LNCaP clone FGC (cell line): Measurements from ENCODE around the gene LYZL2.

Source experiments
- DNase-seq: peaks from one replicate; pipeline ENCODE4 v3.0.0-alpha.2; 2011; ENCODE audit warnings: low read depth
- H3K4me3 ChIP-seq: 2 replicates; pipeline ENCODE4 v1.5.1; 2011; ENCODE audit warnings: mild to moderate bottlenecking, low read depth, low read length, control low read depth
- TF ChIP-seq, protein P1 (sequence below): IDR thresholded peaks from 2 replicates; pipeline ENCODE4 v1.5.1; 2012; ENCODE audit warnings: mild to moderate bottlenecking; ENCODE audit not compliant: control insufficient read depth, insufficient read depth; ENCODE audit errors: extremely low read depth

LYZL2 gene

DNA sequence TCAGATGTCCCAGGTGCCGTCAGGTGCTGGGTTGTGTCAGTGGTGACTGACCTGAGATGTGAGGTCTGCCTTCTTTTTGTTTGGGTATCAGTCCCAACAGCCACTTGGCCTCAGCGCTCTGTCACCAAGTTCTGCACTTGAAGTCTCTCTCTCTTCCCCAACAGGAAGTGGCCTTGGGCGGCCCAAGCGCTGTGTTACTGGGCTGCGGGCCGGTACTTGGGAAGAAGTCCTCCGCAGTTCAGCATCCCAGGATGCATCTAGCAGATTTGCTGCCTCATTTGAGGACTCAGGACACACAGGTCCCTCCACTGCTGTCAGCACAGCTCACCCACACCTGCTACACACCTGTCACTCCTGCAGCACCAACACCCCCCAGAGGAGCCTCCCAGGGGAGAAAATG is 40.1 kb downstream of the LYZL2 start:
- no peak overlapping the region for H3K4me3 ChIP-seq
- TF ChIP-seq, protein P1, sequence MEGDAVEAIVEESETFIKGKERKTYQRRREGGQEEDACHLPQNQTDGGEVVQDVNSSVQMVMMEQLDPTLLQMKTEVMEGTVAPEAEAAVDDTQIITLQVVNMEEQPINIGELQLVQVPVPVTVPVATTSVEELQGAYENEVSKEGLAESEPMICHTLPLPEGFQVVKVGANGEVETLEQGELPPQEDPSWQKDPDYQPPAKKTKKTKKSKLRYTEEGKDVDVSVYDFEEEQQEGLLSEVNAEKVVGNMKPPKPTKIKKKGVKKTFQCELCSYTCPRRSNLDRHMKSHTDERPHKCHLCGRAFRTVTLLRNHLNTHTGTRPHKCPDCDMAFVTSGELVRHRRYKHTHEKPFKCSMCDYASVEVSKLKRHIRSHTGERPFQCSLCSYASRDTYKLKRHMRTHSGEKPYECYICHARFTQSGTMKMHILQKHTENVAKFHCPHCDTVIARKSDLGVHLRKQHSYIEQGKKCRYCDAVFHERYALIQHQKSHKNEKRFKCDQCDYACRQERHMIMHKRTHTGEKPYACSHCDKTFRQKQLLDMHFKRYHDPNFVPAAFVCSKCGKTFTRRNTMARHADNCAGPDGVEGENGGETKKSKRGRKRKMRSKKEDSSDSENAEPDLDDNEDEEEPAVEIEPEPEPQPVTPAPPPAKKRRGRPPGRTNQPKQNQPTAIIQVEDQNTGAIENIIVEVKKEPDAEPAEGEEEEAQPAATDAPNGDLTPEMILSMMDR: no peak
- DNase-seq: no peak

DNA sequence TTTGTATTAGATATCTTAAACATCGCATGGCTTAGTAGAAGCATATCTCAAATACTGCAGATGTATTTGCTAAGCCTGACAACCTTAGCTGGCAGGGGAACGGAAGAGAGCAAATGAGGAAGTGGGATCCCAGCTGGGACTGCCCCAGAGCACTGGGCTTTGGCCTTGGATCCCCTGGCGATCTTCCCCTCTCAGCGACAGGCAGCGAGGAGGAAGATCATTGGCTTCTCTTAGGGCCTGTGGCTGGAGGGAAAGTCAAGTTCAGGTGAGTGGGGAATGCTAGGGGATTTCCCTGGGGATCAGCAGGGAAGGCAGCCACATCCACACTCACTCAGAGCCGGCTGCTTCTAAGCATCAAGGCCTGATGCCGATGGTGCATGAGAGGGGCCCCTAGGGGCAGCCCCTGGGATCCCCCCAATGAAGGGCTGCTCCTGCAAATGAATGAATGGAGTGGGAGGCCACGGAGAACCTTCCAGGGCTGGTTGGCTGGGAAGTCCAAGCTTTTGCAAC is 42.0 kb downstream of the LYZL2 start:
- H3K4me3 ChIP-seq: no peak overlapping the region
- DNase-seq: no peak
- TF ChIP-seq, protein P1: no peak

DNA sequence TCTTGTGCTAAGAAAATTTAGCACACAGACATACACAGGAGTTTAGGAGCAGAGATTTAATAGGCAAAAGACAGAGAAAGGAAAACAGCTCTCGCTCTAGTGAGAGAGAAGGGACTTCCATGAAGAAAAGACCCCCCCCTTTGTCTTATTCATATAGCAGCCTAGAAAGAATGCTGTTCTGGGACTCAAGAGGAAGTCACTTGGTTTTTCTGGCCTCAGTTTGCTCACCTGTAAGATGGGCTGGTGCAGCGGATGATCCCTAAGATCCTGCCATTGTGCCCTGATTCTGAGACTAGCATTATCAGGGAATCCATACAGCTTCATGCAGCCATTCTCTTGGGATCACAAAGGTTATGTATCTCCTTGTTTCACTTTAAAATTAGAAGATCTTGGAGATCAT is 42.7 kb downstream of the LYZL2 start:
- no peak for DNase-seq
- H3K4me3 ChIP-seq: no peak overlapping the region
- TF ChIP-seq, protein P1: no peak

DNA sequence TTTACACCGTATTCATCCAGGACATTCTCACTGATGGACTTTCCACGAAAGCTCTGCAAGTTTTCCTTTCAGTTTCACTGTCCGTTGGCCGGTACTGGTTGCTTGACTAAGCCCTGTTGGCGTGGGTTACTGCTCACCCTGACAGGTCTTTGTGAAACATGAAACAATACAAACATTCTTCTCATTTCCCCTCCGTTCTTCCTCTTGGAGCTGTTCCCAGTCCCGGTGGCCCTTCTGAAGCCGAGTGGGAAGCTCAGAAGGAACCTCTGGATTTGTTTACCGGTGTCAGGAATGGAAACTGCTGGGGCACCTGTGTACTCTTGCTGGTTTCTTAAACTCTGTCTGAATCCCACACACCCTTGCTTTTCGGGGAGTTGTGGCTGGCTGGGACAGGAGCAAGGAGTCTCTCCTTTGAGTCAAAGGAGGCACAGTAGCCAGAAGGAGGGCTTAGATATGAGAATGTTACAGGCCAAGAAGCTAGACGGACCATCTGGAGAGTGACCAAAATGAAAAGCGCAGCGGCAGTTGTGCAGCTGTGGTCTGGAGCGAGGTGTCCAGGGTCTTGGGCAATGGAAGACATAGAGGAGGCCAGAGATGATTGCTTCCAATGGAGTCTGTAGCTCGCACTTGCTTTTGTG is 45.7 kb downstream of the LYZL2 start:
- peak; percentile 90 for DNase-seq
- TF ChIP-seq, protein P1: no peak
- peak overlapping the region; percentile 51 for H3K4me3 ChIP-seq

DNA sequence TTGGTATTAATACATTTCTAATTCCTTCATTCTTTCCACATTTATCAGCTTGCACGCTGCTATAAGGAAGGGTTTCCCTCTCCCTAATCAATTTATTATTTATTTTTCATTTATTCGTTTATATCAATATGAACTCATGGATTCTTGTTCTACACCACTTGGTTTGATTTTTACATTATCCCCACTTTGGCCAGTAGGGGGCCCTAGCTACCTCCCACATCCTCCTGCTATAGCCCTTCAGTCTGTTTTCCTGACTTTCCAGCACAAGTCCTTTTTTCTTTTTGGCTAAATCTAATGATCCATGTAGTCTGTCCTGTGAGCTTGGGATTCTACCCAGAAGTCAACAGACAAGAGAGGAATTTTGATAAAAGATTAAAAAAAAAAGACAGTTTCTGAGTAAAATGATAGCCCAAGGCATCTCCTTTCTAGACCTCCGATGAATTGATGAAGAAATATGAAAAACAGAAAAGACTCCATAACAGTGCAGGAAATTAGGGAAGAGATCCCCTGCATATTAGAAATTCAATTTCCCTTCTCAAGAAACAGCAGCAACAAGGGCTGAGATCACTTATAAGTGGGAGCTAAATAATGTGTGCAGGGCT is 47.7 kb downstream of the LYZL2 start:
- H3K4me3 ChIP-seq: no peak overlapping the region
- no peak for DNase-seq
- TF ChIP-seq, protein P1: peak; percentile 68

DNA sequence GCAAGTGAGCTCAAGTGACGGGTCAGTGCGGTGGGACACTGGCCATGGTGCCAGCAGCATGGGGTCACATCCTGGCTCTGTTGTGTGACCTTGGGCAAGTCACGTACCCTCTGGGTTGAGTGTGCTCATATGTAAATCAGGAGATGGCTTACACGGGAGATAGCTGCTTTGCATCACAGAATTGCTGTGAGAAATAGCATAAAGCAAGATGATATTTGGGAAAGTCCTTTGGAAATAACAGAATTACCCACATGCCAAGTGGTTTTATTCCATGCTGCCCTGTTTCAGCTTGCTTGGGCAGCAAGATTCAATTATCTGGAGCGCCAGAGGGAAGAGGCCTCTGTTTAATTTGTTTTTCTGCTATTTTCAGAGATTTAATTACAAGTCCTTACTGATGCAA is 48.9 kb downstream of the LYZL2 start:
- no peak overlapping the region for H3K4me3 ChIP-seq
- DNase-seq: no peak
- TF ChIP-seq, protein P1: no peak

DNA sequence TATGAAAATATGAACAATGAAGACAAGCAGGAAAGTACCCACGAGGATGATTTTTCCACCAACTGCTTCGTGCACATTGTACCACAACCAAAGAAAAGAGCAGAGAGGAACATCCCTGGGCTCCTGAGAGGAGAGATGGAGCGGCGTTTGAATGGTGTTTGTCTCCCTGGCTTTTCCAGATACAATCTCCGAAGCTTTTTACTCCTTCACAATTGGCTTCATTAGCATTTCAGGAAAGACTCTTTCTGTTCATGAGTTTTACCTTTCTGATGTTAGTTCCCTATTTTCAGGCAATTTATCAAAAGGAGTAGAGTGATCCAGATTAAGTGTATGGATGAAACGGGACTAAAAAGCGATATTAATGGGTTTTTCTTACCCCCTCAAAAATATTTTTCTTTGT is 49.3 kb downstream of the LYZL2 start:
- TF ChIP-seq, protein P1: no peak
- no peak for DNase-seq
- H3K4me3 ChIP-seq: no peak overlapping the region
